HK-2 (cell line): ENCODE measurements around the gene DPH6.
"Not testable (repeated sequence)": the region's sequence is repeated elsewhere in the genome, so short reads cannot be mapped to it uniquely, and the experiment has no call there.

Experiments
- DNase-seq: peaks from one replicate; pipeline ENCODE4 v3.0.0-alpha.2; 2018; ENCODE audit not compliant: unreplicated experiment

Gene DPH6

DNA sequence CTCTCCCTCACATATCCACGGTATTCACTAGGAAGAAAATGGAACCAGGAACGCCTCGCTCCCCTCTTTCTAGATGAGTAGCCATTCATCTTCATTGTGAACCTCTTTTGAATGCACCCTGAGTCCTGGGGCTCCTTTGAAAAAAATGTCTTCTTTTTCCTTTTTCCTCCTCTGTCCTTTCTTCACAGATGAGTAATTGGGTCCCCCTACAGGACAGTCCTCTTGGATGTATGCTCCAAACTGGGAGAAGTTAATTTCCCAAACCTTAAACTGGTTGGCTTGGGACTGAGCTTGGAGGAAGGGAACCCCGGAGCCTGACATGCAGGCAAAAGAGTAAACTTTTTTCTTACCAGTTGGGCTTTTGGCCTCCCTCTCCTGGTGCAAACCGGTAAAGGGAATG lies 108.8 kb downstream of the DPH6 start:
- no peak for DNase-seq

DNA sequence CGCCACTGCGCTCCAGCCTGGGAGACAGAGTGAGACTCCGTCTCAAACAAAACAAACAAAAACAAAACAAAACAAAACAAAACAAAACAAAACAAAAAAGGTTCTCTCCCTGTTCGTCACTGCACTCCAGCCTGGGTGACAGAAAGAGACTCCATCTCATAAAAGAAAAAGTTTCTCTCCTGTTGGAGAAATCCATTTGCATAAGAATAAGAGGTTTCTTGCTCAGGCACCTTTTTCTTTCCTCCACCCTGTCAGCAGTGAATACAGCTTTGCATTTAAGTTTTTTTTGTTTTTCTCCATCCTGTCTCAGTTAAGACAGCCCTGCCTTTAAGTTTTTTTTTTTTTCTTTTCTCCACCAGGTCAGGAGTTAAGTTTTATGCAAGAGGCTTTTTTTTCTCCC lies 109.5 kb downstream of the DPH6 start:
- no peak for DNase-seq

DNA sequence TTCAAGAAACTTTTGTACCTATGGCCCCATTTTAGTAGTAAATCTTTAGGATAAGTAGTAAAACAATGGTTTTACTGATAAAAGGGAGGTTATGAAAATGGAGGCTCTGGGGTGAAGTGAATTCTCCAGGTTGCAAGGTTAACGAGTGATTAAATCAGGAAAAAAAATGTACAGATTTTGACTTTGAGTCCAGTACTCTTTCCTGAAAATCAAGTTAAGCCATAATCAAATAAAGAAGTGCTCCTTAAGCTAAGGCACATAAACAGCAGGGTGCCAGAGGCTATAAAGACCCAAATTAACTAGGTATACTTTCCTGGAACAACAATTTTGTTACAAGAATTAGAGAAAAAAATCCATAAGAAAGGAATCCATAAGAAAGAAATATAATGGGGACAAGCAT lies 114.7 kb downstream of the DPH6 start:
- no peak for DNase-seq

GRCh38 chr15:35430301-35430700 lies 115.7 kb downstream of the DPH6 start:
- DNase-seq, result no peak

GRCh38 chr15:35427496-35427895 lies 118.5 kb downstream of the DPH6 start:
- no peak for DNase-seq

GRCh38 chr15:35427091-35427490 lies 118.9 kb downstream of the DPH6 start:
- no peak for DNase-seq

DNA sequence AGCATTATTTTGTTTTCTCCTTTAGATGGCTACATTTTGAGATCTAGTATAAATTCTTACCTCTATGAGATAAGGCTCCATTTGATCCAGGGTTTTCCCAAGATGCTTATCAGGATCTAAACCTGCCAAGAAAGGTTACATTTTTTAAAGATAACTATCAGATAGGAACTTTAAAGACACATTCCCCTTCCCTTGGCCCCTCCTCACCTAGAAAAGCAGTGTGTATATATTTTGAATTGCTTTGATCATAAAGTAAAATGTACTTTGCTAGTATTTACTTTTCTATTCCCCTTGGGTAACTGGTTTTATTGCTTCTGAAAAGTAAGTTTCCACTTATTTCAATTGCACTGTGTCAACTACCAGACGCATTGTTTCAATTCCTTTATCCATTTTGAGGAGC lies 135.2 kb downstream of the DPH6 start:
- DNase-seq, result no peak

GRCh38 chr15:35399901-35400300 lies 146.1 kb downstream of the DPH6 start:
- DNase-seq, result no peak

DNA sequence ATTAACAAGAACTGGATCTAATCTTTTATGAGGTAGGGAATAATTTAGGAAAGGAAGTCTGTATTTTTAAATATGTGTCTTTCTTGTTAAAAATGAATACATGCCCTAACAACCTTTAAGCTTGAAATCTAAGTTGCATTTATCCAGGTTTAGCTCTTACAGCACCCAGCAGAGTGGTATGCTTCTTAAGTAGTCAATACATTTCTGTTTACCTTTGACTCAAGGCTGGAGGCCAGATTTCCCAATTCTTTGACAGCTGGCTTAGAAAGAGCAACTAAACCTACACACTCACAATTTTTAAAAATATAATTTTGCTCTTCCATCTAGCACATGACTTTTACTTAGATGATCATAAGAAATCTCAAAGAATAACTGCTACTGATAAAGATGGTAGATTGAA lies 148.9 kb downstream of the DPH6 start:
- no peak for DNase-seq

- no peak for DNase-seq
These were observed 151.5 kb downstream of the DPH6 start for GRCh38 chr15:35394416-35394815.

GRCh38 chr15:35393398-35393797 lies 152.6 kb downstream of the DPH6 start:
- no peak for DNase-seq

DNA sequence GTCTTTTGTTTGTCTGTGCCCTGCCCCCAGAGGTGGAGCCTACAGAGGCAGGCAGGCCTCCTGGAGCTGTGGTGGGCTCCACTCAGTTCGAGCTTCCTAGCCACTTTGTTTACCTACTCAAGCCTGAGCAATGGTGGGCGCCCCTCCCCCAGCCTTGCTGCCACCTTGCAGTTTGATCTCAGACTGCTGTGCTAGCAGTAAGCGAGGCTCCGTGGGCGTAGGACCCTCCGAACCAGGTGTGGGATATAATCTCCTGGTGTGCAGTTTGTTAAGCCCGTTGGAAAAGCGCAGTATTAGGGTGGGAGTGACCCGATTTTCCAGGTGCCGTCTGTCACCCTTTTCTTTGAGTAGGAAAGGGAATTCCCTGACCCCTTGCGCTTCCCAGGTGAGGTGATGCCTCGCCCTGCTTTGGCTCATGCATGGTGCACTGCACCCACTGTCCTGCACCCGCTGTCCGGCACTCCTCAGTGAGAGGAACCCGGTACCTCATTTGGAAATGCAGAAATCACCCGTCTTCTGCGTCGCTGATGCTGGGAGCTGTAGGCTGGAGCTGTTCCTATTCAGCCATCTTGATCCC lies 154.5 kb downstream of the DPH6 start:
- not testable (repeated sequence) for DNase-seq

DNA sequence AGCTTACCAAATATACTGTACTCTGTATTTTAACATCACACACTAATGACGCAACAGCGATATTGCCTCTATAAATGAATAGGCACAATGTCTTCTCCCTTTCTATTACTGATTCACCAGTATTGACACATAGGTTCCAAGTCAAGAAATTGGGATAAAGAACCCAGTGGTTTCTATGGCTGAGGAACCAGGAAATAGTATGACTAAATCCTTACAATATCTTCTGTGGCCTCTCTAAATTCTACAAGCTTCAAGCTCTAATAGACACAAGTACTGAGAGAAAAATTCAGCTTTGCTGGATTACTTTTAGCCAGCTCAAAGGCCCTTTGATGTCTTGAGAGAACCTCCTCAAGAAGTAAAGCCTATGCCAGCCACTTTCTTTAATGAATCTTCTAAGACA lies 162.5 kb downstream of the DPH6 start:
- DNase-seq, result no peak

DNA sequence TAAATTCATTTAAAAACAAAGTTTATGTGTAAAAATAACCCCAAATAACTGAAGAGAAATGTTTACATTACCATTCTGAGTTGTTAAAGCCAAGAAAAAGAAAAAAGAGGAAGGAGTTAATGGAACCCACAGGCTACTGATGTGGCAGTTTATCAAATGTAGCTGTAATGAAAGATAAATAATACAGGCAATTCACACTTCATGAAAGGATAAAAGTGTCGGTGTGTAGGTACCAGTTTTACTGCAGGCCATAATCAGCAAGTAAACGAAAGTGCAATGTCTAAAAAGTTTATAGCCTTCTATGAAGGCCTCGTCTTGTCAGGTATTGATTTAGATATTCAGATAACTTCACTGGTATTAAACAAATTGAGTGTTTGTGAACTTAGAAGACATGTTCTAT lies 164.6 kb downstream of the DPH6 start:
- DNase-seq, result no peak

DNA sequence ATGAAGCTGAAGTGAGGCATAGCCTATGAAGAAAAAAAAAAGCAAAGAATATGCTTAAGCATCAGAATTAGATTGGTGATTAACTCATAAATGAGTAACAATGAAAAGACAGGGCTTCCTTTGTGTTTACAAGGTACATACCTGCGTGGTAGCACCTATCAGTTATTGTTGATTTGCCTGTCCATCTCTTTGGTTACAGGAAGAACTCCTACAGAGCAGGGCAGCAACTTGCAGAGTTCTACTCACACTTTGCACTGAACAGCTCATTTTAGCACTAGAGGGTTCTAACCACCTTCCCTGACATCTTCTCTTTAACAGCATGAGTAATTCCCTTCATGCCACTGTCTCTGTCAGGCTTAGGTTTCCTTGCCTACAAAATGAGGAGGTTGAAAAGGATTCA lies 166.0 kb downstream of the DPH6 start:
- no peak for DNase-seq

DNA sequence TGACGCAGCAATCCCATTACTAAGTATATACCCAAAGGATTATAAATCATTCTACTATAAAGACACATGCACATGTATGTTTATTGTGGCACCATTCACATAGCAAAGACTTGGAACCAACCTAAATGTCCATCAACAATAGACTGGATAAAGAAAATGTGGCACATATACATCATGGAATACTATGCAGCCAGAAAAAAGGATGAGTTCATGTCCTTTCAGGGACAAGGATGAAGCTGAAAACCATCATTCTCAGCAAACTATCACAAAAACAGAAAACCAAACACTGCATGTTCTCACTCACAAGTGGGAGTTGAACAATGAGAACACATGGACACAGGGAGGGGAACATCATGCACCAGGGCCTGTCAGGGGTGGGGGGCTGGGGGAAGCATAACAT lies 167.5 kb downstream of the DPH6 start:
- DNase-seq, result not testable (repeated sequence)

- no peak for DNase-seq
These were observed 169.3 kb downstream of the DPH6 start for GRCh38 chr15:35376707-35377106.

- no peak for DNase-seq
These were observed 171.3 kb downstream of the DPH6 start for GRCh38 chr15:35374661-35375060.

DNA sequence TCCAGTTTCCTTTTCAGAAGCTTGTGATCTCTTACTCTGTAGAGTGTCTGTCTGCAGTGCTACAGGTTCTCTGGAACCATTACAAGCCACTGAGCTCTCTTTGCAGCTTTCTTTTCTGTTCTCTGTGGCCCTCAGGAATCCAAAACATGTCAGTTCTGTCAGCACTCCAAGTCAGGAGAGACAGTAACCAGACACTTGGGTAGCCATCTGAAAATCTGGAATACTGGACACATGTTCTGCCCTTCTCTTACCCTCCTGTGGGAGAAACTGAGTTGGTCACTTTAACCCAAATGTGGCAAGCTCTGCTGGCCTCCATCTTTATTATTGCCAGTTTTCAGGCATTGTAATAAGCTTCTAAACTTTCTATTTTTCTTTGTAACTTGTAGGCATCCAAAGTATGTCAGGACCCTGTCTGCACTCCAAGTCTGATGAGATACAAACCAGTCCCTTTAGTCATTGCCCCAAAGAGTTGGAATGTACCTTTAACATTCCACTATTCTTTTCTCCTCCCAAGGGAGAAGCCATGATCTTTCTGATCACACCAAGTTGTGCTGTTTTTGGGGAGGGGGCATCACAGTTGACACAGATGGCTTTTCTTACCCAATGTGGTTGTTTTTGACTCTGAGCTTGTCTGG lies 183.7 kb downstream of the DPH6 start:
- DNase-seq, result no peak

DNA sequence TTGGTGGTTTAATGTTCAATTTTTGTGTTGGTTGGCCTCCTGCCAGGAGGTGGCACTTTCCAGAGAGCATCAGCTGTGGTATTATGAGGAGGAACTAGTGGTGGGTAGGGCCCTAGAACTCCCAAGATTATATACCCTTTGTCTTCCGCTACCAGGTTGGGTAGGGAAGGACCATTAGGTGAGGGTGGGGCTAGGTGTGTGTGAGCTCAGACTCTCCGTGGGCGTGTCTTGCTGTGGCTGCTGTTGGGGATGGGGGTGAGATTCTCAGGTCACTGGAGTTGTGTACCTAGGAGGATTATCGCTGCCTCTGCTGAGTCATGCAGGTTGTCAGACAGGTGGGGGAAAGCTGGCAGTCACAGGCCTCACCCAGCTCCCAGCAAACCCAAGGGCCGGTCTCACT lies 187.1 kb downstream of the DPH6 start:
- DNase-seq, result no peak

GRCh38 chr15:35351059-35351458 lies 194.9 kb downstream of the DPH6 start:
- DNase-seq, result no peak

- no peak for DNase-seq
These were observed 196.0 kb downstream of the DPH6 start for GRCh38 chr15:35349916-35350315.

- no peak for DNase-seq
These were observed 215.0 kb downstream of the DPH6 start for GRCh38 chr15:35330916-35331315.

- DNase-seq, result no peak
These were observed 215.8 kb downstream of the DPH6 start for GRCh38 chr15:35330048-35330695.
